ENCODE data around the gene ALG2. TPM values are rescaled to one million over a fixed set of nuclear protein-coding genes. Genes with fewer than 3 reads are reported as not detected.

Gene ALG2
- polyA plus RNA-seq, 1 of the 3 experiments (the other 2 are of a cell fraction), result 31.6 TPM

- TF ChIP-seq POLR2AphosphoS5 (IDR thresholded peaks at IDR 0.05; ENCODE audit: low read depth, low read length), result no peak
- TF ChIP-seq FOXM1 (IDR thresholded peaks at IDR 0.05; ENCODE audit: low read depth), result no peak
- TF ChIP-seq YY1 (IDR thresholded peaks at IDR 0.05; ENCODE audit: low read depth), result no peak
- no peak for TF ChIP-seq TAF1 (IDR thresholded peaks at IDR 0.05; ENCODE audit: borderline replicate concordance, low read depth, low read length)
Measured at GRCh38 chr9:99253134-99253533, 31.4 kb upstream of the ALG2 start (continued).

- no peak overlapping the region for H3K9ac ChIP-seq
- no peaks in the 10 kb centered on the region for H3K9me3 ChIP-seq
- H2AFZ ChIP-seq (ENCODE audit: low read depth), result no peak overlapping the region
- H3K4me3 ChIP-seq (ENCODE audit: low read depth in 2 of 2, low read length in 1 of 2), result no peak overlapping the region
- 75% methylated on average over 4 of the region's 4 CpGs for WGBS (ENCODE audit: low lambda C conversion rate)
- H3K4me2 ChIP-seq, result no peak overlapping the region
- H3K36me3 ChIP-seq (replicated peaks in 1 of 2; ENCODE audit: control insufficient read depth in 1 of 2, insufficient read depth in 2 of 2, low read length in 1 of 2), result no peaks in the 10 kb centered on the region
- ChIA-PET CTCF (no interaction called here), POLR2A (no interaction called here)
- H4K20me1 ChIP-seq (ENCODE audit: insufficient read depth), result no peaks in the 10 kb centered on the region
- no peak overlapping the region for H3K27ac ChIP-seq (ENCODE audit: low read depth in 2 of 2, low read length in 1 of 2)
- H3K4me1 ChIP-seq (ENCODE audit: control insufficient read depth in 1 of 2, insufficient read depth in 2 of 2, low read depth in 1 of 2, low read length in 1 of 2), result no peaks in the 10 kb centered on the region
- no peaks in the 10 kb centered on the region for H3K79me2 ChIP-seq (ENCODE audit: insufficient read depth)
- TF ChIP-seq MEF2A (IDR thresholded peaks at IDR 0.05; ENCODE audit: borderline replicate concordance, low read depth) (no peak), JUND (IDR thresholded peaks at IDR 0.05) (no peak), USF1 (IDR thresholded peaks at IDR 0.05; ENCODE audit: borderline replicate concordance, low read depth) (no peak), SMC3 (IDR thresholded peaks at IDR 0.05; ENCODE audit: low read depth, low read length) (no peak), EP300 (IDR thresholded peaks at IDR 0.05; ENCODE audit: borderline replicate concordance in 1 of 2, low read depth in 1 of 2, low read length in 1 of 2) (no peak), IRF3 (IDR thresholded peaks at IDR 0.05; ENCODE audit: low read depth, low read length) (no peak), RFX5 (IDR thresholded peaks at IDR 0.05; ENCODE audit: low read length) (no peak), POLR2AphosphoS5 (IDR thresholded peaks at IDR 0.05; ENCODE audit: low read depth, low read length) (no peak), CTCF (IDR thresholded peaks at IDR 0.05) (no peak), FOXJ3 (CRISPR knock-in tag; IDR thresholded peaks at IDR 0.05) (no peak), TEAD4 (IDR thresholded peaks at IDR 0.05; ENCODE audit: borderline replicate concordance, insufficient read depth) (no peak), RAD21 (IDR thresholded peaks at IDR 0.05; ENCODE audit: low read length) (no peak), YY1 (IDR thresholded peaks at IDR 0.05; ENCODE audit: low read depth) (no peak), TCF12 (IDR thresholded peaks at IDR 0.05) (no peak), CHD2 (IDR thresholded peaks at IDR 0.05; ENCODE audit: low read length, partially characterized antibody) (no peak)
- H3F3A ChIP-seq (replicated peaks; ENCODE audit: insufficient read depth), result no peaks in the 10 kb centered on the region
- DNase-seq, result no peak
- no peaks in the 10 kb centered on the region for H3K9me2 ChIP-seq
- H3K27me3 ChIP-seq (ENCODE audit: insufficient read depth), result no peaks in the 10 kb centered on the region
Measured at GRCh38 chr9:99251157-99251556, 29.4 kb upstream of the ALG2 start.
